GM18526 (cell line): Measurements from ENCODE around the gene ZNF614.

Experiments
- POLR2A ChIP-seq: IDR thresholded peaks from 3 replicates; pipeline ENCODE4 v1.6.1; 2011; ENCODE audit not compliant: insufficient read length; ENCODE audit errors: extremely low read depth

The ZNF614 gene

GRCh38 chr19:51993422-51993821 lies 34.8 kb downstream of the ZNF614 start:
- no peak for TF ChIP-seq POLR2A

- peak; percentile 32 for TF ChIP-seq POLR2A
Observed at GRCh38 chr19:51986309-51987291, 41.6 kb downstream of the ZNF614 start, which contains the start of gene ZNF350. Gene ZNF350 (minus strand): TSS chr19:51986840. CDS start chr19:51974360, 12,480 bp downstream.

- TF ChIP-seq POLR2A: no peak
Observed at GRCh38 chr19:51983361-51983760, 44.8 kb downstream of the ZNF614 start.

GRCh38 chr19:51980116-51980736 lies 48.0 kb downstream of the ZNF614 start:
- no peak for TF ChIP-seq POLR2A

- no peak for TF ChIP-seq POLR2A
Observed at GRCh38 chr19:51978882-51979281, 49.3 kb downstream of the ZNF614 start.

DNA sequence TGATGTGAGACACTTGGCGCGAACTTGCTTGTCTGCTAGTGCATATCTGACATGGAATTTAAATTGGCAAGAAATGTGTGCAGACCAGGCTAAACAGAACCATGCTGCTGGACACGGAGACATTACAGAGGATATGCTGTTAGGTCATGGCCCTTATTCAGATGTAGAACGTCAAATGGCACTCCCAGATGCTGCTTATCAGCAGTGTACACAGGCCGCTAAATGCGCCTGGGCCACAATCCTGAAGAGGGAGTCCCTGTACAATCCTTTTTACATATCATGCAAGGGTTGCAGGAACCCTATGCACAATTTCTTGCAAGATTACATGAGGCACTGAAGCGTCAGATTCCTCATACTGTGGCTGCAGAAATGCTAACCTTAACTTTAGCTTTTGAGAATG lies 50.8 kb downstream of the ZNF614 start:
- TF ChIP-seq POLR2A: no peak

DNA sequence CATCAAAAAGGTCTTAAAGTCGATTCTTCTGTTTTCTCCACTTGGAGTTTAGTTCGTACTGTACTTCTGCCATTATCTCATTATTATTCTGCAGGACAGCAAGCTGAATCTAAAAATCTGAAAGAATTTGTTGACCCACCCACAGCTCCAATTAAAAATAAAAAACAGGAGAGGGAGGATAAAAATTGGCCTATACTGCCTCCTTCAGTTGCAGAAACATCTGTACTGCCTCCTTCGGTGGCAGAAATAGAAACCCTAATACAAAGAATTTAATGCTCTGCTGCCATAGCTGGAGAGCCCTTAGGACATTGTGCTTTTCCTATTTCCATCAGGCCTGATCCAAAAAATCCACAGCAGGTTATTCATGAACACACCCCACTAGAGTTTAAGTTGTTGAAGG lies 51.3 kb downstream of the ZNF614 start:
- no peak for TF ChIP-seq POLR2A

- no peak for TF ChIP-seq POLR2A
Observed at GRCh38 chr19:51971624-51972023, 56.6 kb downstream of the ZNF614 start.

DNA sequence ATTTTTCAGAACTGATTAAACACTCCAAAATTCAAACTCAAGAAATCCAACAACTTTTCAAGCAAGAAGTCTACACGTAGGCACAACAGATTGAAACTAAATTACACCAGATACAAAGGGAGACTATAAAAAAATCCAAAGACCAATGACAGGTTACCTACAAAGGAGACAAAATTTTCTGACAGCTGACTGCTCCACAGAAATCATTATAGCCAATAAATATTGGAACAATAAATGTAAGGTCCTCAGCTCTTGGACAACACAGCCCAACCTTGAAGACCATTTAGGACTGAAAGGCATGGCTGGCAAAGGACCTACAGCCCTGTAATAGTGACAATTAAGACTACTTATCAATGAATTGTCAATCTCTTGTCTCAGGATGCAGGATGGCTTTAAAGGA lies 57.5 kb downstream of the ZNF614 start:
- TF ChIP-seq POLR2A: no peak

DNA sequence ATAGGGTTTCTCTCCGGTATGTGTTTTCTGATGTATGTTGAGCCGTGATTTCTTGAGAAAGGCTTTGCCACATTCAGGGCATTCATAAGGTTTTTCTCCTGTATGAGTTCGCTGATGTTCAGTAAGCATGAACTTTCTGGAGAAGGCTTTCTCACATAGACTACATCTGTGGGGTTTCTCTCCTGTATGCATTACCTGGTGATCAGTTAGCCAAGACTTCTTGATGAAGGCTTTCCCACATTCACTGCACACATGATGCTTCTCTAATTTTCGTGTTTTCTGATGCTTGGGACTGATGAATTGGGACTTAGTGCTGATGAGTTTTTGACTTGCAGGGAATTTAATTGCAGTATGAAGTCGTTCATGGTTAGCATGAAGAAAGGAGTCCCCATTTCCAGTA lies 62.6 kb downstream of the ZNF614 start:
- no peak for TF ChIP-seq POLR2A
